ENCODE results near the gene OR1C1.

DNA sequence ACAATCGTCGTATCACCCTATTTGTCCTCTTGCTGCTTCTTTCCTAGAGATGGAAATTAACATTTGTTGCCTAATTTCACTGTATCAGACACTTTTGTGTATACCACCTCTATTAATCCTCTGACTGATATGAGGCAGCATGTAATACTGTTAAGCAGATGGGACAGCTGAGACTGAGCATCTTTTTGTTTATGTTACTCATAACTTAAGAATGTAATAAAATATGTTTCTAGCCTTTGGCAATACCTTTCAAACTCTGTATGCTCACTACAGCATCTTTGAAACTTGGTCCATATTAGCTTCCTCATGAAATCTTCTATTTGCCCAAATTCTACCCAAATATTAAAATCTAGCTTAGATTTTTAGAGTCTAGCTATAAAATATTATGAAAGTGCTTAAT is 19.6 kb downstream of the OR1C1 start:
- no peak for TF ChIP-seq EZH2 (optimal IDR thresholded peaks at IDR 0.05; ENCODE audit: low read depth, low read length)
- TF ChIP-seq, protein P1, sequence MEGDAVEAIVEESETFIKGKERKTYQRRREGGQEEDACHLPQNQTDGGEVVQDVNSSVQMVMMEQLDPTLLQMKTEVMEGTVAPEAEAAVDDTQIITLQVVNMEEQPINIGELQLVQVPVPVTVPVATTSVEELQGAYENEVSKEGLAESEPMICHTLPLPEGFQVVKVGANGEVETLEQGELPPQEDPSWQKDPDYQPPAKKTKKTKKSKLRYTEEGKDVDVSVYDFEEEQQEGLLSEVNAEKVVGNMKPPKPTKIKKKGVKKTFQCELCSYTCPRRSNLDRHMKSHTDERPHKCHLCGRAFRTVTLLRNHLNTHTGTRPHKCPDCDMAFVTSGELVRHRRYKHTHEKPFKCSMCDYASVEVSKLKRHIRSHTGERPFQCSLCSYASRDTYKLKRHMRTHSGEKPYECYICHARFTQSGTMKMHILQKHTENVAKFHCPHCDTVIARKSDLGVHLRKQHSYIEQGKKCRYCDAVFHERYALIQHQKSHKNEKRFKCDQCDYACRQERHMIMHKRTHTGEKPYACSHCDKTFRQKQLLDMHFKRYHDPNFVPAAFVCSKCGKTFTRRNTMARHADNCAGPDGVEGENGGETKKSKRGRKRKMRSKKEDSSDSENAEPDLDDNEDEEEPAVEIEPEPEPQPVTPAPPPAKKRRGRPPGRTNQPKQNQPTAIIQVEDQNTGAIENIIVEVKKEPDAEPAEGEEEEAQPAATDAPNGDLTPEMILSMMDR (IDR thresholded peaks at IDR 0.05; ENCODE audit: low read length) = no peak
